Spleen (tissue), 11 donors: ENCODE measurements around the gene TLK2. TPM values are rescaled to one million over a fixed set of nuclear protein-coding genes. Genes with fewer than 3 reads are reported as not detected.

Experiments
- DNase-seq: peaks from one replicate; pipeline ENCODE4 v3.0.0-alpha.2; 2020
- H3K27ac ChIP-seq, 8 donors: fragments of 200-600 bp; sonication (generic) in 7 of 8; 1 replicate in 4 of 8; 2 replicates in 4 of 8; pipeline versions ENCODE4 v1.5.0 to v1.8.0; 2016 to 2021; ENCODE audit warnings: inconsistent platforms in 4 of 8, mild to moderate bottlenecking in 4 of 8, moderate library complexity in 1 of 8
- H3K27me3 ChIP-seq, 7 donors: fragments of 200-600 bp; sonication (generic) in 6 of 7; replicated peaks in 1 of 7; 1 replicate in 4 of 7; 2 replicates in 3 of 7; pipeline versions ENCODE4 v1.5.0 to v1.8.0; 2016 to 2021; ENCODE audit warnings: inconsistent platforms in 3 of 7, mild to moderate bottlenecking in 1 of 7
- H3K36me3 ChIP-seq, 6 donors: fragments of 200-600 bp; sonication (generic) in 5 of 6; 1 replicate in 4 of 6; 2 replicates in 2 of 6; pipeline versions ENCODE4 v1.5.0 to v1.8.0; 2016 to 2021; ENCODE audit warnings: inconsistent platforms in 2 of 6
- H3K4me1 ChIP-seq, 6 donors: fragments of 200-600 bp; sonication (generic) in 5 of 6; 1 replicate in 3 of 6; 2 replicates in 3 of 6; pipeline versions ENCODE4 v1.5.0 to v1.8.0; 2016 to 2021; ENCODE audit warnings: inconsistent platforms in 3 of 6
- H3K4me3 ChIP-seq, 8 donors: fragments of 200-600 bp; sonication (generic) in 7 of 8; 1 replicate in 4 of 8; 2 replicates in 4 of 8; pipeline versions ENCODE4 v1.5.0 to v1.8.0; 2016 to 2021; ENCODE audit warnings: inconsistent platforms in 4 of 8, mild to moderate bottlenecking in 4 of 8, moderate library complexity in 2 of 8
- H3K9me3 ChIP-seq, 8 donors: fragments of 200-600 bp; sonication (generic) in 7 of 8; 1 replicate in 4 of 8; 2 replicates in 4 of 8; pipeline versions ENCODE4 v1.5.0 to v1.8.0; 2016 to 2021; ENCODE audit warnings: inconsistent platforms in 4 of 8
- POLR2A ChIP-seq, 3 donors: fragments of 450-650 bp; IDR thresholded peaks; one replicate each; pipeline ENCODE4 v1.5.1; 2017; ENCODE audit warnings: antibody characterized with exemption in 3 of 3, mild to moderate bottlenecking in 1 of 3
- POLR2AphosphoS5 ChIP-seq, 3 donors: sonication (generic); formaldehyde crosslinking; IDR thresholded peaks; one replicate each; pipeline ENCODE4 v1.5.1; 2017; ENCODE audit warnings: antibody characterized with exemption in 3 of 3
- WGBS, 5 donors: extraction: QIAGEN DNeasy Blood & Tissue Kit in 3 of 5; methylation state at CpG; one replicate each; pipeline versions ENCODE4 v1.1.5 to v1.1.7; 2013 to 2018; 5-methylcytosine and 5-hydroxymethylcytosine counted together
- intact Hi-C: fragments of 100-400 bp; cut with DNase I; formaldehyde crosslinking; loops from one replicate; pipeline ENCODE4 v1.15.0; 2023; ENCODE audit warnings: low total_unique reads
- polyA plus RNA-seq, 3 donors: library from polyadenylated mRNA; stranded (reverse); fragments of 200-250 nt; gene quantifications; one replicate each; pipeline ENCODE4 v1.2.1, GENCODE V29; 2013
- total RNA-seq, 7 donors: library from RNA; depleted of rRNA in 3 of 7; stranded (reverse); fragments of >200 nt in 3 of 7; fragmentation: NEBNext Ultra II Directional in 4 of 7; extraction: Animal tissue kit (Norgen Biotek cat#: 25700) in 4 of 7; gene quantifications; one replicate each; pipeline versions ENCODE4 v1.1.0 to v1.2.1, GENCODE V29; 2016 to 2021
- TF ChIP-seq, protein P1 (sequence below), 11 experiments: fragments of 200-600 bp in 7 of 11; fragments of 450-650 bp in 4 of 11; sonication (generic) in 4 of 11; IDR thresholded peaks in 8 of 11; conservative IDR thresholded peaks in 3 of 11; 1 replicate in 7 of 11; 2 replicates in 4 of 11; pipeline versions ENCODE4 v1.4.0 to v1.8.0; 2016 to 2021; ENCODE audit warnings: antibody characterized with exemption in 11 of 11, inconsistent platforms in 4 of 11, mild to moderate bottlenecking in 1 of 11
- donor health status: healthy with polysubstance abuse.
- donor health status: DM: no; HTN: no; CAD: no; lungs with moderate emphysema.
- donor health status: DM: no; HTN: no; CAD: no.
- donor health status: Bipolar disorder and iron deficiency.
- donor health status: healthy.
- donor health status: DM: no; HTN: no; CAD: no.
- donor health status: DM: yes; HTN: yes; CAD: no.

TLK2 gene
- total and polyA plus RNA-seq, 10 donors = 11.3 to 76.3 (median 48.3) TPM

DNA sequence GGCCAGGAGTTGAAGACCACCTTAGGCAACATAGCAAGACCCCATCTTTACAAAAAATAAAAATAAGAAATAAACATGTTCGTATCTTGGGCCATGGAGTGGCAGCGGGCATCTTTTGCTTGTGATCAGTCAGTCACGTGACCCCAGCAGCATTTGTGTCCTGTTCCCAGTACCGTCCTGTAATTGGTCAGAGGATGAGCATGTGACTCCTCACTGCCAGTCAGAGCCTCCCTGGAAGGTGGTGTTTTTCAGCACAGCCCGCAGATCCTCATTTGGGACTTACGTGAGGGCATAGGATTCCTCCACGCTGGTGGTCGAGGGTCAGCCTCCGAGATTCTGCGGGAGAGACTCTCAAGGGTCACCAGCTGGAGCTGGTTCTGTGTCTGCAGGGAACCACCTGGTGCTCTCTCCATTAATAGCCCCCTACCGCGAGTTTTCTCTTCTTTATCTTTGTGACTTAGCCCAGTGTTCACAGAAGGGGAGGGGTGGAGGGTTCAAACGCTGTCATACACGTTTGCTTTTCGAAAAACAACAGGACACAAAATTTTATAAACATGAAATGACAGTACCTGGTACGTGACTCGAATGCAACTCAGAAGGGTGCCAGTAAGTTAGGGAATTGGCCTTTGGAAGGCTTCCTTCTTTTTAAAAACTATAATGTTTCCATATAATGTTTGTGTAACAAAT is 166.0 kb downstream of the TLK2 start:
- Histone ChIP-seq H3K27ac (no peak overlapping the region), H3K4me1 (peaks cover 0 to 11% (median 0%) of the 10 kb centered on the region in 6 donors), H3K9me3 (no peaks in the 10 kb centered on the region), H3K4me3 (no peak overlapping the region), H3K27me3 (no peaks in the 10 kb centered on the region), H3K36me3 (no peaks in the 10 kb centered on the region)
- WGBS, 5 donors = 85 to 92% (median 91%) methylated on average over 17 of the region's 17 CpGs
- TF ChIP-seq, protein P1, sequence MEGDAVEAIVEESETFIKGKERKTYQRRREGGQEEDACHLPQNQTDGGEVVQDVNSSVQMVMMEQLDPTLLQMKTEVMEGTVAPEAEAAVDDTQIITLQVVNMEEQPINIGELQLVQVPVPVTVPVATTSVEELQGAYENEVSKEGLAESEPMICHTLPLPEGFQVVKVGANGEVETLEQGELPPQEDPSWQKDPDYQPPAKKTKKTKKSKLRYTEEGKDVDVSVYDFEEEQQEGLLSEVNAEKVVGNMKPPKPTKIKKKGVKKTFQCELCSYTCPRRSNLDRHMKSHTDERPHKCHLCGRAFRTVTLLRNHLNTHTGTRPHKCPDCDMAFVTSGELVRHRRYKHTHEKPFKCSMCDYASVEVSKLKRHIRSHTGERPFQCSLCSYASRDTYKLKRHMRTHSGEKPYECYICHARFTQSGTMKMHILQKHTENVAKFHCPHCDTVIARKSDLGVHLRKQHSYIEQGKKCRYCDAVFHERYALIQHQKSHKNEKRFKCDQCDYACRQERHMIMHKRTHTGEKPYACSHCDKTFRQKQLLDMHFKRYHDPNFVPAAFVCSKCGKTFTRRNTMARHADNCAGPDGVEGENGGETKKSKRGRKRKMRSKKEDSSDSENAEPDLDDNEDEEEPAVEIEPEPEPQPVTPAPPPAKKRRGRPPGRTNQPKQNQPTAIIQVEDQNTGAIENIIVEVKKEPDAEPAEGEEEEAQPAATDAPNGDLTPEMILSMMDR (IDR thresholded peaks at IDR 0.05 in 8 of 11, conservative IDR thresholded peaks at IDR 0.05 in 3 of 11) = no peak
- TF ChIP-seq POLR2A (IDR thresholded peaks at IDR 0.05) = no peak
- no peak for TF ChIP-seq POLR2AphosphoS5 (IDR thresholded peaks at IDR 0.05)
- intact Hi-C loops = no loop called here
- no peak for DNase-seq

DNA sequence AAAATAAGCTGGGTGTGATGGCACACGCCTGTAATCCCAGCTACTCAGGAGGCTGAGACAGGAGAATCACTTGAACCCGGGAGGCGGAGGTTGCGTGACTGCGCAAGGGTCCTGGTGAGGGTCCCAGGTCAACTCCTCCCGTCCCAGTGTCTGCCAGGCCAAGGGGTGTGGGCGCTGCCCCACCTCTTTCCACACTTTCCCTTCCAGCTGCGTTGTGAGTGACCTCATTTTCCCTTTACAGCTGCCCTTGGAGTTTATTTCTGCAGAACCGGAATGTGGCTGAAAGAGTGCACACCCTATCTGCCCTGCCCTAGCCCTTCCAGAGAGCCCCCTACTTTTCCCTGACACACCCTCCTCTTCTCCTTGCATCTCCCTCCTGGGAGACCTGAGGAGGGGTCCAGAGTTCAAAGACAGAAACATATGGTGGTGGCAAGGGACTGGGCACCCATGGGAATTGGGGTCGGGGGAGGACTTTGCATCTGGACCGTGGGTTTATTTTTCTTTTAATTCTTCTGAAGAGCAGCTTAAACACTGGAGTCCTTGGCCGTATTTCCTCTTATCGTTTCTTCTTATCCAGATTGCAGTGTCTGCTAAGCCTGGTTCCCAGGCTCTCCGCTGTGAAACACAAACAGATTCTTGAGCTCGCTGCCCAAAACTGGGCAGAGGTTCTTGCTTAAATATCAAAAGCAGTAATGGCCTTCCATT is 169.8 kb downstream of the TLK2 start:
- Histone ChIP-seq H3K4me3 (no peak overlapping the region), H3K27ac (no peak overlapping the region), H3K36me3 (no peaks in the 10 kb centered on the region), H3K27me3 (peaks cover 0 to 15% (median 6%) of the 10 kb centered on the region in 7 donors), H3K9me3 (no peaks in the 10 kb centered on the region), H3K4me1 (peaks cover 4 to 29% (median 16%) of the 10 kb centered on the region in 6 donors)
- no peak for TF ChIP-seq POLR2A (IDR thresholded peaks at IDR 0.05)
- TF ChIP-seq POLR2AphosphoS5 (IDR thresholded peaks at IDR 0.05) = no peak
- TF ChIP-seq, protein P1 (IDR thresholded peaks at IDR 0.05 in 8 of 11, conservative IDR thresholded peaks at IDR 0.05 in 3 of 11) = no peak
- WGBS, 5 donors = 61 to 80% (median 72%) methylated on average over 15 of the region's 15 CpGs
- no peak for DNase-seq
- intact Hi-C loops = no loop called here

DNA sequence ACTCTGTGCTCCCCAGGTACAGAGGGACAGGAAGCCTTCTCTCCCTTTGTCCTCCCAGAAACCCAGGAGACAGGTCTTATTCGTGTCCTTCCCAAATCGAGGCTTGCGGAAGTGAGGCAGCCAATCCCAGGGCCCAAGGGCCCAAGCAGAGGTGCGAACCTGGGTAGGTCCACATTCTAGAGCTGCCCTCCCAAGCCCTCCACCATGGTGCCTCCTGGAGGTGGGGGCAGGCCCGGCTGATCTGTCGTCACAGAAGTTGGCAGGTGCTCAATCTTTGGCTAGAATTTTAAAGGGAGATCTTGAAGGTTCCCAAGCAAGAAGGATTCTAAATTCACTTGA is 170.3 kb downstream of the TLK2 start:
- peaks cover 9 to 34% (median 22%) of the 10 kb centered on the region in 6 donors for H3K4me1 ChIP-seq
- intact Hi-C loops = no loop called here
- WGBS, 5 donors = 76 to 86% (median 80%) methylated on average over 6 of the region's 6 CpGs
- no peak for DNase-seq
- H3K27me3 ChIP-seq = peaks cover 0 to 19% (median 6%) of the 10 kb centered on the region in 7 donors
- no peaks in the 10 kb centered on the region for H3K9me3 ChIP-seq
- no peaks in the 10 kb centered on the region for H3K36me3 ChIP-seq
- no peak overlapping the region for H3K4me3 ChIP-seq
- H3K27ac ChIP-seq = no peak overlapping the region
- TF ChIP-seq POLR2A (IDR thresholded peaks at IDR 0.05) = no peak
- TF ChIP-seq POLR2AphosphoS5 (IDR thresholded peaks at IDR 0.05) = no peak
- TF ChIP-seq, protein P1 (IDR thresholded peaks at IDR 0.05 in 8 of 11, conservative IDR thresholded peaks at IDR 0.05 in 3 of 11) = no peak

DNA sequence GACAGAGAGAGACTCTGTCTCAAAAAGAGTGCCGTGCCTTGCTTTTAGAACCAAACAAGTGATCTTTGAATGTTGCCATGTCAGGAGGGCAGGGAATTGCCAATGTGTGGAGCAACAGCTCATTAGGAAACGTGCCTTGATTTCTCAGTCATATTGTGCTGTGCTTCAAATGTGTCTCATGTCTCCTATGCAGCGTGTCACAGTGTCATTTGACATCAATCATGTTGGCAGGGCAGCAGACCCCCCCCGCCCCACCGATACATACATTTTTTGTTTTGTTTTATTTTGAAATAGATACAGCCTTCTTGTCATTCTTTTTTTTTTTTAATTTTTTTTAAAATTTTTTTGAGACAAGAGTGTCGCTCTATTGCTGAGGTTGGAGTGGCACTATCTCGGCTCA is 170.9 kb downstream of the TLK2 start:
- Histone ChIP-seq H3K9me3 (no peaks in the 10 kb centered on the region), H3K27ac (no peak overlapping the region), H3K4me1 (peaks cover 14 to 41% (median 28%) of the 10 kb centered on the region in 6 donors), H3K4me3 (no peak overlapping the region), H3K27me3 (peaks cover 0 to 25% (median 6%) of the 10 kb centered on the region in 7 donors), H3K36me3 (no peaks in the 10 kb centered on the region)
- DNase-seq = no peak
- 85 to 95% (median 90%) methylated on average over 7 of the region's 7 CpGs for WGBS, 5 donors
- no peak for TF ChIP-seq POLR2AphosphoS5 (IDR thresholded peaks at IDR 0.05)
- TF ChIP-seq POLR2A (IDR thresholded peaks at IDR 0.05) = no peak
- TF ChIP-seq, protein P1 (IDR thresholded peaks at IDR 0.05 in 8 of 11, conservative IDR thresholded peaks at IDR 0.05 in 3 of 11) = no peak
- intact Hi-C loops = no loop called here
